AG10803 (cell line): ENCODE data around the gene IPO9.
"Not testable (repeated sequence)": the region's sequence is repeated elsewhere in the genome, so short reads cannot be mapped to it uniquely, and the experiment has no call there.

ENCODE experiments used
- DNase-seq: peaks from one replicate; pipeline ENCODE4 v3.0.0; 2010; ENCODE audit warnings: low read depth
- H3K4me3 ChIP-seq: 2 replicates; pipeline ENCODE4 v1.5.1; 2011; ENCODE audit warnings: mild to moderate bottlenecking, low read length, control low read depth
- TF ChIP-seq, protein P1 (sequence below): conservative IDR thresholded peaks from 2 replicates; pipeline ENCODE4 v1.5.1; 2011; ENCODE audit warnings: mild to moderate bottlenecking, low read length, control low read depth, inconsistent platforms

The IPO9 gene

GRCh38 chr1:201849372-201850052 is 20.6 kb downstream of the IPO9 start:
- DNase-seq = no peak
- TF ChIP-seq, protein P1, sequence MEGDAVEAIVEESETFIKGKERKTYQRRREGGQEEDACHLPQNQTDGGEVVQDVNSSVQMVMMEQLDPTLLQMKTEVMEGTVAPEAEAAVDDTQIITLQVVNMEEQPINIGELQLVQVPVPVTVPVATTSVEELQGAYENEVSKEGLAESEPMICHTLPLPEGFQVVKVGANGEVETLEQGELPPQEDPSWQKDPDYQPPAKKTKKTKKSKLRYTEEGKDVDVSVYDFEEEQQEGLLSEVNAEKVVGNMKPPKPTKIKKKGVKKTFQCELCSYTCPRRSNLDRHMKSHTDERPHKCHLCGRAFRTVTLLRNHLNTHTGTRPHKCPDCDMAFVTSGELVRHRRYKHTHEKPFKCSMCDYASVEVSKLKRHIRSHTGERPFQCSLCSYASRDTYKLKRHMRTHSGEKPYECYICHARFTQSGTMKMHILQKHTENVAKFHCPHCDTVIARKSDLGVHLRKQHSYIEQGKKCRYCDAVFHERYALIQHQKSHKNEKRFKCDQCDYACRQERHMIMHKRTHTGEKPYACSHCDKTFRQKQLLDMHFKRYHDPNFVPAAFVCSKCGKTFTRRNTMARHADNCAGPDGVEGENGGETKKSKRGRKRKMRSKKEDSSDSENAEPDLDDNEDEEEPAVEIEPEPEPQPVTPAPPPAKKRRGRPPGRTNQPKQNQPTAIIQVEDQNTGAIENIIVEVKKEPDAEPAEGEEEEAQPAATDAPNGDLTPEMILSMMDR = no peak
- no peak overlapping the region for H3K4me3 ChIP-seq

- DNase-seq = peak; percentile 94
- H3K4me3 ChIP-seq = no peak overlapping the region
- TF ChIP-seq, protein P1 = no peak
These were observed 21.1 kb downstream of the IPO9 start for GRCh38 chr1:201850053-201850397.

GRCh38 chr1:201851949-201852348 is 23.0 kb downstream of the IPO9 start:
- no peak overlapping the region for H3K4me3 ChIP-seq
- TF ChIP-seq, protein P1 = no peak
- no peak for DNase-seq

- DNase-seq, H3K4me3 ChIP-seq: not testable (repeated sequence)
These were observed 27.8 kb downstream of the IPO9 start for GRCh38 chr1:201856722-201857121.

- TF ChIP-seq, protein P1 = no peak
- DNase-seq = no peak
- no peak overlapping the region for H3K4me3 ChIP-seq
These were observed 30.5 kb downstream of the IPO9 start for GRCh38 chr1:201859424-201859823.

DNA sequence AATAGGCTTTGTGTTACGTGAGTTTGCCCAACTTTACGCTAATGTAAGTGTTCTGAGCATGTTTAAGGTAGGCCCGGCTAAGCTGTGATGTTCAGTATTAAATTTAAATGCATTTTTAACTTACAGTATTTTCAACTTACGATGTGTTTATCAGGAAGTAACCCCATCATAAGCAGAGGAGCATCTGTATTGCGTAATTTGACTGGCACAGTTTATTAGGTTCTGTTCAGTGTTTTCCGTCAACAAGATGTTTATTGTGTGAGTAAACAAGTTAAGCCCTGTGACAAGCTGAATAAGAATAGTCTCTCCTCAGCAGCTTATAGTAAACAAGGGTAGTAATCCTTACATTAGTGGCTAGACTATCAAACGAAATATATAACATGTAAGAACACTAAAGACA is 32.5 kb downstream of the IPO9 start:
- H3K4me3 ChIP-seq = no peak overlapping the region
- TF ChIP-seq, protein P1 = no peak
- DNase-seq = no peak

GRCh38 chr1:201870397-201870796 is 41.4 kb downstream of the IPO9 start:
- no peak overlapping the region for H3K4me3 ChIP-seq
- TF ChIP-seq, protein P1 = no peak
- no peak for DNase-seq

DNA sequence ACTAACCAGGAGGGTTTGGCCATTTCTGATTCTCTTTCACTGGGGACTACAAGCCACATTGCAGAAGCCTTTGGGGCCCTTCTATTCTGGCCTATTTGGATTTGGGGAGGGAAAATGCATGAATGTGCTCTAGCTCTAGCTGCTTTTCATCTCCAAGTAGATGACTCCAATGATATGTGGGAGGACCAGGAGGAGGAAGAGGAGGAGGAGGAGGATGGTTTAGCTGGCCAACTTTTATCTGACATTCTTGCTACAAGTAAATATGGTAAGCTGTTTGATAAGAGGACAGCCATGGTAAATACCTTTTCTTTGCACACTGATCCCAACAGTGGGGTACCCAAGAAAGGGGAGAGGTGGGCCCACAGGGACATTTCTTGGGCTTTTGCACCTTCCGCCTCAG is 45.7 kb downstream of the IPO9 start:
- no peak overlapping the region for H3K4me3 ChIP-seq
- no peak for DNase-seq
- TF ChIP-seq, protein P1 = no peak
